ENCODE results near the gene PHF2. TPM values are rescaled to one million over a fixed set of nuclear protein-coding genes. Genes with fewer than 3 reads are reported as not detected.

The PHF2 gene
- total and polyA plus RNA-seq, 2 experiments from 2014 or later: 4.3 to 11.8 TPM

GRCh38 chr9:93624431-93624834 lies 48.0 kb downstream of the PHF2 start:
- TF ChIP-seq STAT1 (IDR thresholded peaks at IDR 0.05; ENCODE audit: unreplicated experiment) (no peak), EZH2 (IDR thresholded peaks at IDR 0.05; ENCODE audit: low read depth, unreplicated experiment) (no peak), CREB1 (CRISPR knock-in tag; IDR thresholded peaks at IDR 0.05; ENCODE audit: low read depth) (no peak), ZNF331 (CRISPR knock-in tag; IDR thresholded peaks at IDR 0.05; ENCODE audit: low read depth) (no peak), POLR2AphosphoS5 (IDR thresholded peaks at IDR 0.05; ENCODE audit: low read depth) (no peak), NANOG (IDR thresholded peaks at IDR 0.05; ENCODE audit: borderline replicate concordance) (no peak), ZNF114 (CRISPR knock-in tag; IDR thresholded peaks at IDR 0.05) (no peak), JUNB (IDR thresholded peaks at IDR 0.05; ENCODE audit: unreplicated experiment) (no peak), EZH2phosphoT487 (IDR thresholded peaks at IDR 0.05; ENCODE audit: unreplicated experiment) (no peak)
- TF ChIP-seq, protein P1, sequence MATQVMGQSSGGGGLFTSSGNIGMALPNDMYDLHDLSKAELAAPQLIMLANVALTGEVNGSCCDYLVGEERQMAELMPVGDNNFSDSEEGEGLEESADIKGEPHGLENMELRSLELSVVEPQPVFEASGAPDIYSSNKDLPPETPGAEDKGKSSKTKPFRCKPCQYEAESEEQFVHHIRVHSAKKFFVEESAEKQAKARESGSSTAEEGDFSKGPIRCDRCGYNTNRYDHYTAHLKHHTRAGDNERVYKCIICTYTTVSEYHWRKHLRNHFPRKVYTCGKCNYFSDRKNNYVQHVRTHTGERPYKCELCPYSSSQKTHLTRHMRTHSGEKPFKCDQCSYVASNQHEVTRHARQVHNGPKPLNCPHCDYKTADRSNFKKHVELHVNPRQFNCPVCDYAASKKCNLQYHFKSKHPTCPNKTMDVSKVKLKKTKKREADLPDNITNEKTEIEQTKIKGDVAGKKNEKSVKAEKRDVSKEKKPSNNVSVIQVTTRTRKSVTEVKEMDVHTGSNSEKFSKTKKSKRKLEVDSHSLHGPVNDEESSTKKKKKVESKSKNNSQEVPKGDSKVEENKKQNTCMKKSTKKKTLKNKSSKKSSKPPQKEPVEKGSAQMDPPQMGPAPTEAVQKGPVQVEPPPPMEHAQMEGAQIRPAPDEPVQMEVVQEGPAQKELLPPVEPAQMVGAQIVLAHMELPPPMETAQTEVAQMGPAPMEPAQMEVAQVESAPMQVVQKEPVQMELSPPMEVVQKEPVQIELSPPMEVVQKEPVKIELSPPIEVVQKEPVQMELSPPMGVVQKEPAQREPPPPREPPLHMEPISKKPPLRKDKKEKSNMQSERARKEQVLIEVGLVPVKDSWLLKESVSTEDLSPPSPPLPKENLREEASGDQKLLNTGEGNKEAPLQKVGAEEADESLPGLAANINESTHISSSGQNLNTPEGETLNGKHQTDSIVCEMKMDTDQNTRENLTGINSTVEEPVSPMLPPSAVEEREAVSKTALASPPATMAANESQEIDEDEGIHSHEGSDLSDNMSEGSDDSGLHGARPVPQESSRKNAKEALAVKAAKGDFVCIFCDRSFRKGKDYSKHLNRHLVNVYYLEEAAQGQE (IDR thresholded peaks at IDR 0.05; ENCODE audit: unreplicated experiment): no peak
- TF ChIP-seq, protein P2, sequence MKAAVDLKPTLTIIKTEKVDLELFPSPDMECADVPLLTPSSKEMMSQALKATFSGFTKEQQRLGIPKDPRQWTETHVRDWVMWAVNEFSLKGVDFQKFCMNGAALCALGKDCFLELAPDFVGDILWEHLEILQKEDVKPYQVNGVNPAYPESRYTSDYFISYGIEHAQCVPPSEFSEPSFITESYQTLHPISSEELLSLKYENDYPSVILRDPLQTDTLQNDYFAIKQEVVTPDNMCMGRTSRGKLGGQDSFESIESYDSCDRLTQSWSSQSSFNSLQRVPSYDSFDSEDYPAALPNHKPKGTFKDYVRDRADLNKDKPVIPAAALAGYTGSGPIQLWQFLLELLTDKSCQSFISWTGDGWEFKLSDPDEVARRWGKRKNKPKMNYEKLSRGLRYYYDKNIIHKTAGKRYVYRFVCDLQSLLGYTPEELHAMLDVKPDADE (IDR thresholded peaks at IDR 0.05): no peak
- TF ChIP-seq, protein P3, sequence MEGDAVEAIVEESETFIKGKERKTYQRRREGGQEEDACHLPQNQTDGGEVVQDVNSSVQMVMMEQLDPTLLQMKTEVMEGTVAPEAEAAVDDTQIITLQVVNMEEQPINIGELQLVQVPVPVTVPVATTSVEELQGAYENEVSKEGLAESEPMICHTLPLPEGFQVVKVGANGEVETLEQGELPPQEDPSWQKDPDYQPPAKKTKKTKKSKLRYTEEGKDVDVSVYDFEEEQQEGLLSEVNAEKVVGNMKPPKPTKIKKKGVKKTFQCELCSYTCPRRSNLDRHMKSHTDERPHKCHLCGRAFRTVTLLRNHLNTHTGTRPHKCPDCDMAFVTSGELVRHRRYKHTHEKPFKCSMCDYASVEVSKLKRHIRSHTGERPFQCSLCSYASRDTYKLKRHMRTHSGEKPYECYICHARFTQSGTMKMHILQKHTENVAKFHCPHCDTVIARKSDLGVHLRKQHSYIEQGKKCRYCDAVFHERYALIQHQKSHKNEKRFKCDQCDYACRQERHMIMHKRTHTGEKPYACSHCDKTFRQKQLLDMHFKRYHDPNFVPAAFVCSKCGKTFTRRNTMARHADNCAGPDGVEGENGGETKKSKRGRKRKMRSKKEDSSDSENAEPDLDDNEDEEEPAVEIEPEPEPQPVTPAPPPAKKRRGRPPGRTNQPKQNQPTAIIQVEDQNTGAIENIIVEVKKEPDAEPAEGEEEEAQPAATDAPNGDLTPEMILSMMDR (conservative IDR thresholded peaks at IDR 0.05; ENCODE audit: low read depth in 2 of 2): no peak
- TF ChIP-seq, protein P4, sequence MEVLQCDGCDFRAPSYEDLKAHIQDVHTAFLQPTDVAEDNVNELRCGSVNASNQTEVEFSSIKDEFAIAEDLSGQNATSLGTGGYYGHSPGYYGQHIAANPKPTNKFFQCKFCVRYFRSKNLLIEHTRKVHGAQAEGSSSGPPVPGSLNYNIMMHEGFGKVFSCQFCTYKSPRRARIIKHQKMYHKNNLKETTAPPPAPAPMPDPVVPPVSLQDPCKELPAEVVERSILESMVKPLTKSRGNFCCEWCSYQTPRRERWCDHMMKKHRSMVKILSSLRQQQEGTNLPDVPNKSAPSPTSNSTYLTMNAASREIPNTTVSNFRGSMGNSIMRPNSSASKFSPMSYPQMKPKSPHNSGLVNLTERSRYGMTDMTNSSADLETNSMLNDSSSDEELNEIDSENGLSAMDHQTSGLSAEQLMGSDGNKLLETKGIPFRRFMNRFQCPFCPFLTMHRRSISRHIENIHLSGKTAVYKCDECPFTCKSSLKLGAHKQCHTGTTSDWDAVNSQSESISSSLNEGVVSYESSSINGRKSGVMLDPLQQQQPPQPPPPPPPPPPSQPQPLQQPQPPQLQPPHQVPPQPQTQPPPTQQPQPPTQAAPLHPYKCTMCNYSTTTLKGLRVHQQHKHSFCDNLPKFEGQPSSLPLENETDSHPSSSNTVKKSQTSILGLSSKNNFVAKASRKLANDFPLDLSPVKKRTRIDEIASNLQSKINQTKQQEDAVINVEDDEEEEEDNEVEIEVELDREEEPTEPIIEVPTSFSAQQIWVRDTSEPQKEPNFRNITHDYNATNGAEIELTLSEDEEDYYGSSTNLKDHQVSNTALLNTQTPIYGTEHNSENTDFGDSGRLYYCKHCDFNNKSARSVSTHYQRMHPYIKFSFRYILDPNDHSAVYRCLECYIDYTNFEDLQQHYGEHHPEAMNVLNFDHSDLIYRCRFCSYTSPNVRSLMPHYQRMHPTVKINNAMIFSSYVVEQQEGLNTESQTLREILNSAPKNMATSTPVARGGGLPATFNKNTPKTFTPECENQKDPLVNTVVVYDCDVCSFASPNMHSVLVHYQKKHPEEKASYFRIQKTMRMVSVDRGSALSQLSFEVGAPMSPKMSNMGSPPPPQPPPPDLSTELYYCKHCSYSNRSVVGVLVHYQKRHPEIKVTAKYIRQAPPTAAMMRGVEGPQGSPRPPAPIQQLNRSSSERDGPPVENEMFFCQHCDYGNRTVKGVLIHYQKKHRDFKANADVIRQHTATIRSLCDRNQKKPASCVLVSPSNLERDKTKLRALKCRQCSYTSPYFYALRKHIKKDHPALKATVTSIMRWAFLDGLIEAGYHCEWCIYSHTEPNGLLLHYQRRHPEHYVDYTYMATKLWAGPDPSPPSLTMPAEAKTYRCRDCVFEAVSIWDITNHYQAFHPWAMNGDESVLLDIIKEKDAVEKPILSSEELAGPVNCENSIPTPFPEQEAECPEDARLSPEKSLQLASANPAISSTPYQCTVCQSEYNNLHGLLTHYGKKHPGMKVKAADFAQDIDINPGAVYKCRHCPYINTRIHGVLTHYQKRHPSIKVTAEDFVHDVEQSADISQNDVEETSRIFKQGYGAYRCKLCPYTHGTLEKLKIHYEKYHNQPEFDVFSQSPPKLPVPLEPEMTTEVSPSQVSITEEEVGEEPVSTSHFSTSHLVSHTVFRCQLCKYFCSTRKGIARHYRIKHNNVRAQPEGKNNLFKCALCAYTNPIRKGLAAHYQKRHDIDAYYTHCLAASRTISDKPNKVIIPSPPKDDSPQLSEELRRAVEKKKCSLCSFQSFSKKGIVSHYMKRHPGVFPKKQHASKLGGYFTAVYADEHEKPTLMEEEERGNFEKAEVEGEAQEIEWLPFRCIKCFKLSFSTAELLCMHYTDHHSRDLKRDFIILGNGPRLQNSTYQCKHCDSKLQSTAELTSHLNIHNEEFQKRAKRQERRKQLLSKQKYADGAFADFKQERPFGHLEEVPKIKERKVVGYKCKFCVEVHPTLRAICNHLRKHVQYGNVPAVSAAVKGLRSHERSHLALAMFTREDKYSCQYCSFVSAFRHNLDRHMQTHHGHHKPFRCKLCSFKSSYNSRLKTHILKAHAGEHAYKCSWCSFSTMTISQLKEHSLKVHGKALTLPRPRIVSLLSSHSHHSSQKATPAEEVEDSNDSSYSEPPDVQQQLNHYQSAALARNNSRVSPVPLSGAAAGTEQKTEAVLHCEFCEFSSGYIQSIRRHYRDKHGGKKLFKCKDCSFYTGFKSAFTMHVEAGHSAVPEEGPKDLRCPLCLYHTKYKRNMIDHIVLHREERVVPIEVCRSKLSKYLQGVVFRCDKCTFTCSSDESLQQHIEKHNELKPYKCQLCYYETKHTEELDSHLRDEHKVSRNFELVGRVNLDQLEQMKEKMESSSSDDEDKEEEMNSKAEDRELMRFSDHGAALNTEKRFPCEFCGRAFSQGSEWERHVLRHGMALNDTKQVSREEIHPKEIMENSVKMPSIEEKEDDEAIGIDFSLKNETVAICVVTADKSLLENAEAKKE (CRISPR knock-in tag; IDR thresholded peaks at IDR 0.05): no peak
- Mint-ChIP-seq H3K4me1 (peaks cover 5% of the 10 kb centered on the region; the same call in 2 of the 3 replicates), H3K27me3 (ENCODE audit: insufficient read depth, low read depth, poor library complexity) (no peaks in the 10 kb centered on the region), H3K27ac (no peak overlapping the region), H3K9me3 (peaks cover 14% of the 10 kb centered on the region), H3K36me3 (ENCODE audit: low read depth) (peaks cover 7% of the 10 kb centered on the region; the same call in 2 of the 3 replicates), H3K4me3 (no peak overlapping the region)
- ATAC-seq (no peak), DNase-seq (ENCODE audit: low spot score) (no peak)
- Histone ChIP-seq H3K4me2 (no peak overlapping the region), H2AFZ (no peak overlapping the region), H3K4me3 (no peak overlapping the region), H3K4me1 (ENCODE audit: insufficient read depth) (0 out of 2 replicates have a peak, but pooled peaks cover 5% of the 10 kb centered on the region), H3K79me2 (replicated peaks; ENCODE audit: insufficient read depth) (peaks cover 39% of the 10 kb centered on the region), H3K27me3 (ENCODE audit: insufficient read depth) (no peaks in the 10 kb centered on the region), H4K20me1 (replicated peaks; ENCODE audit: insufficient read depth) (no peaks in the 10 kb centered on the region; the same call in 1 of the 2 replicates), H3F3A (replicated peaks; ENCODE audit: low read depth) (no peaks in the 10 kb centered on the region), H3K9me2 (ENCODE audit: insufficient read depth) (peaks cover 15% of the 10 kb centered on the region; the same call in 1 of the 2 replicates), H3K36me3 (ENCODE audit: insufficient read depth) (no peaks in the 10 kb centered on the region), H3K27ac (ENCODE audit: low read depth) (no peak overlapping the region)
